CD4-positive, alpha-beta T cell (primary cell): ENCODE measurements around the gene MEGF9. TPM values are rescaled to one million over a fixed set of nuclear protein-coding genes. Genes with fewer than 3 reads are reported as not detected.

Experiments used
- ATAC-seq: fragments of 200-7000 bp; cut with Tn5 transposase; one replicate; pipeline ENCODE4 v1.10.0; 2022; ENCODE audit warnings: mild to moderate bottlenecking; ENCODE audit not compliant: poor library complexity
- CTCF ChIA-PET: fragments of 350-600 bp; sonication (Branson Sonifier 250); formaldehyde crosslinking; loops from one replicate; lab custom pipeline; 2021; ENCODE audit warnings: antibody characterized with exemption, inconsistent platforms; lab: Charles Lee
- POLR2A ChIA-PET: fragments of 350-600 bp; sonication (Branson Sonifier 250); formaldehyde crosslinking; loops from one replicate; lab custom pipeline; 2021; ENCODE audit warnings: antibody characterized with exemption, inconsistent platforms; lab: Charles Lee
- DNase-seq, 14 experiments: peaks; one replicate each; pipeline ENCODE4 v3.0.0-alpha.2; 2013 to 2020; ENCODE audit warnings: mixed read lengths in 2 of 14
- H3K27ac ChIP-seq, 2 donors: one replicate each; pipeline versions ENCODE4 v1.5.1 to v1.7.0; 2013; ENCODE audit warnings: low read length in 2 of 2, low read depth in 1 of 2, mild to moderate bottlenecking in 1 of 2
- H3K27me3 ChIP-seq, 2 experiments: 1 replicate in 1 of 2; 2 replicates in 1 of 2; pipeline versions ENCODE4 v1.6.1 to v1.7.0; 2013; ENCODE audit warnings: low read length in 2 of 2, control low read depth in 1 of 2, mild to moderate bottlenecking in 1 of 2, moderate library complexity in 1 of 2; ENCODE audit not compliant: insufficient read depth in 2 of 2, control insufficient read depth in 1 of 2
- H3K36me3 ChIP-seq: one replicate; pipeline ENCODE4 v1.6.1; 2013; ENCODE audit warnings: low read length, control low read depth; ENCODE audit not compliant: insufficient read depth
- H3K4me1 ChIP-seq: one replicate; pipeline ENCODE4 v1.6.1; 2013; ENCODE audit warnings: low read length, control low read depth; ENCODE audit not compliant: insufficient read depth
- H3K4me3 ChIP-seq: one replicate; pipeline ENCODE4 v1.5.1; 2013; ENCODE audit warnings: mild to moderate bottlenecking, low read length, moderate library complexity
- H3K9me3 ChIP-seq, 2 experiments: 1 replicate in 1 of 2; 2 replicates in 1 of 2; pipeline versions ENCODE4 v1.6.1 to v1.7.0; 2013; ENCODE audit warnings: low read length in 2 of 2, mild to moderate bottlenecking in 2 of 2, control low read depth in 1 of 2, moderate library complexity in 1 of 2; ENCODE audit not compliant: control insufficient read depth in 1 of 2, insufficient read depth in 1 of 2
- H3K27ac Mint-ChIP-seq: one replicate; pipeline ENCODE4 v1.8.0; 2020; ENCODE audit warnings: mixed read lengths
- H3K27me3 Mint-ChIP-seq: one replicate; pipeline ENCODE4 v1.8.0; 2021; ENCODE audit warnings: mixed read lengths
- H3K36me3 Mint-ChIP-seq: one replicate; pipeline ENCODE4 v1.8.0; 2021; ENCODE audit warnings: low read depth, mixed read lengths
- H3K4me1 Mint-ChIP-seq: one replicate; pipeline ENCODE4 v1.8.0; 2021; ENCODE audit warnings: low read depth, mixed read lengths
- H3K4me3 Mint-ChIP-seq: one replicate; pipeline ENCODE4 v1.8.0; 2020; ENCODE audit warnings: mild to moderate bottlenecking, mixed read lengths
- H3K9me3 Mint-ChIP-seq: one replicate; pipeline ENCODE4 v1.8.0; 2020; ENCODE audit warnings: mixed read lengths
- intact Hi-C, 2 experiments: fragments of 100-400 bp; cut with DNase I in 1 of 2; cut with micrococcal nuclease in 1 of 2; formaldehyde crosslinking; loops; one replicate each; pipeline versions ENCODE4 v1.15.1 to v1.9.0; 2023 to 2025; cut with DNase I, micrococcal nuclease
- total RNA-seq, 174 experiments: library from RNA in 2 of 174; stranded (reverse) in 2 of 174; gene quantifications; one replicate each; pipeline ENCODE4 v1.2.3 and lab custom pipeline; 2021 to 2026
- TF ChIP-seq, protein P1 (sequence below): fragments of 200-600 bp; IDR thresholded peaks from one replicate; pipeline ENCODE4 v1.8.0; 2022; ENCODE audit warnings: antibody characterized with exemption, mild to moderate bottlenecking

MEGF9 gene
- total RNA-seq, 2 experiments from 2014 or later: 4.0 to 4.5 TPM

DNA sequence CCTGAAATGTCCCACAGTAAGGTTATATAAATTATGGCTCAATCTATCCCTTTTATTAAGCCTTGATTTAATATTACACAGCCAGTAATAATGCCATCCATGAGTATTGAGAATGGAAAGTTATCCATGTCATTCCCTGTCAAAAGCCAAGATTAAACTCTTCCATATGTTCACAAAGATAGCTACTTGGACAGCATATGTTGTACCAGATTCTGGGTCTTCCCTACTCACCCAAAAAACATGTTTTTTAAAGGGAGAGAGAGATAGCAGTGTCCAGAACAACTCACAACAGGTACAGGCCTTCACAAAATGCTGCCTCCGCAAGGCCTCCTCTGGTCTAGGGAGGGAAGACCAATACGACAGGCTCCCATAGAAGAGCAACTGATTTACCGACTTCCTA lies 149.7 kb downstream of the MEGF9 start:
- intact Hi-C loops: no loop called here
- ATAC-seq (no peak), DNase-seq (no peak)
- no peak overlapping the region for H3K27ac Mint-ChIP-seq
- no peaks in the 10 kb centered on the region for H3K4me1 ChIP-seq
- H3K27me3 Mint-ChIP-seq: no peaks in the 10 kb centered on the region
- no peaks in the 10 kb centered on the region for H3K27me3 ChIP-seq
- CTCF ChIA-PET: no interaction called here
- TF ChIP-seq, protein P1, sequence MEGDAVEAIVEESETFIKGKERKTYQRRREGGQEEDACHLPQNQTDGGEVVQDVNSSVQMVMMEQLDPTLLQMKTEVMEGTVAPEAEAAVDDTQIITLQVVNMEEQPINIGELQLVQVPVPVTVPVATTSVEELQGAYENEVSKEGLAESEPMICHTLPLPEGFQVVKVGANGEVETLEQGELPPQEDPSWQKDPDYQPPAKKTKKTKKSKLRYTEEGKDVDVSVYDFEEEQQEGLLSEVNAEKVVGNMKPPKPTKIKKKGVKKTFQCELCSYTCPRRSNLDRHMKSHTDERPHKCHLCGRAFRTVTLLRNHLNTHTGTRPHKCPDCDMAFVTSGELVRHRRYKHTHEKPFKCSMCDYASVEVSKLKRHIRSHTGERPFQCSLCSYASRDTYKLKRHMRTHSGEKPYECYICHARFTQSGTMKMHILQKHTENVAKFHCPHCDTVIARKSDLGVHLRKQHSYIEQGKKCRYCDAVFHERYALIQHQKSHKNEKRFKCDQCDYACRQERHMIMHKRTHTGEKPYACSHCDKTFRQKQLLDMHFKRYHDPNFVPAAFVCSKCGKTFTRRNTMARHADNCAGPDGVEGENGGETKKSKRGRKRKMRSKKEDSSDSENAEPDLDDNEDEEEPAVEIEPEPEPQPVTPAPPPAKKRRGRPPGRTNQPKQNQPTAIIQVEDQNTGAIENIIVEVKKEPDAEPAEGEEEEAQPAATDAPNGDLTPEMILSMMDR: no peak
- no peak overlapping the region for H3K4me3 Mint-ChIP-seq
- no peaks in the 10 kb centered on the region for H3K9me3 ChIP-seq
- H3K36me3 Mint-ChIP-seq: peaks cover 99% of the 10 kb centered on the region
- H3K36me3 ChIP-seq: peaks cover 72% of the 10 kb centered on the region
- peaks cover 12% of the 10 kb centered on the region for H3K4me1 Mint-ChIP-seq
- POLR2A ChIA-PET: no interaction called here
- no peak overlapping the region for H3K27ac ChIP-seq
- H3K4me3 ChIP-seq: no peak overlapping the region
- no peaks in the 10 kb centered on the region for H3K9me3 Mint-ChIP-seq

GRCh38 chr9:120562861-120563443 lies 151.3 kb downstream of the MEGF9 start:
- no peak for DNase-seq
- Histone ChIP-seq H3K27me3 (no peaks in the 10 kb centered on the region), H3K9me3 (no peaks in the 10 kb centered on the region), H3K4me3 (no peak overlapping the region), H3K27ac (no peak overlapping the region), H3K4me1 (no peaks in the 10 kb centered on the region), H3K36me3 (peaks cover 63% of the 10 kb centered on the region)
- TF ChIP-seq, protein P1: no peak
- CTCF ChIA-PET: no interaction called here
- no peak overlapping the region for H3K27ac Mint-ChIP-seq
- H3K4me3 Mint-ChIP-seq: no peak overlapping the region
- intact Hi-C loops: no loop called here
- H3K27me3 Mint-ChIP-seq: no peaks in the 10 kb centered on the region
- H3K4me1 Mint-ChIP-seq: peaks cover 18% of the 10 kb centered on the region
- peaks cover 94% of the 10 kb centered on the region for H3K36me3 Mint-ChIP-seq
- no peaks in the 10 kb centered on the region for H3K9me3 Mint-ChIP-seq
- POLR2A ChIA-PET: no interaction called here
- no peak for ATAC-seq

- peaks cover 18% of the 10 kb centered on the region for H3K4me1 Mint-ChIP-seq
- peaks cover 89% of the 10 kb centered on the region for H3K36me3 Mint-ChIP-seq
- H3K27me3 ChIP-seq: no peaks in the 10 kb centered on the region
- no peak overlapping the region for H3K4me3 Mint-ChIP-seq
- POLR2A ChIA-PET: no interaction called here
- TF ChIP-seq, protein P1: no peak
- no peaks in the 10 kb centered on the region for H3K9me3 Mint-ChIP-seq
- no peaks in the 10 kb centered on the region for H3K27me3 Mint-ChIP-seq
- no peak overlapping the region for H3K27ac Mint-ChIP-seq
- DNase-seq (no peak), ATAC-seq (no peak)
- H3K36me3 ChIP-seq: peaks cover 67% of the 10 kb centered on the region
- no peak overlapping the region for H3K27ac ChIP-seq
- H3K4me1 ChIP-seq: no peaks in the 10 kb centered on the region
- CTCF ChIA-PET: no interaction called here
- H3K9me3 ChIP-seq: no peaks in the 10 kb centered on the region
- H3K4me3 ChIP-seq: no peak overlapping the region
- intact Hi-C loops: no loop called here
These were observed 152.6 kb downstream of the MEGF9 start for GRCh38 chr9:120561709-120562108.
